Tibial nerve (tissue), 4 donors: Measurements from ENCODE around the gene NRCAM. TPM values are rescaled to one million over a fixed set of nuclear protein-coding genes. Genes with fewer than 3 reads are reported as not detected.

Experiments
- DNase-seq, 2 donors: peaks; one replicate each; pipeline ENCODE4 v3.0.0-alpha.2; 2019; ENCODE audit warnings: low spot score in 2 of 2
- H3K27ac ChIP-seq, 4 donors: fragments of 200-600 bp; sonication (generic) in 3 of 4; one replicate each; pipeline ENCODE4 v1.5.1; 2017 to 2019; ENCODE audit warnings: mild to moderate bottlenecking in 1 of 4
- H3K27me3 ChIP-seq, 2 donors: fragments of 200-600 bp; sonication (generic) in 1 of 2; one replicate each; pipeline versions ENCODE4 v1.5.1 to v1.6.0; 2017 to 2019
- H3K36me3 ChIP-seq, 3 donors: fragments of 200-600 bp; sonication (generic); one replicate each; pipeline ENCODE4 v1.5.1; 2018 to 2019
- H3K4me1 ChIP-seq, 4 donors: fragments of 200-600 bp; sonication (generic) in 3 of 4; one replicate each; pipeline ENCODE4 v1.5.1; 2017 to 2019
- H3K4me3 ChIP-seq, 4 donors: fragments of 200-600 bp; sonication (generic) in 3 of 4; one replicate each; pipeline ENCODE4 v1.5.1; 2017 to 2019; ENCODE audit warnings: mild to moderate bottlenecking in 1 of 4, moderate library complexity in 1 of 4
- H3K9me3 ChIP-seq, 4 donors: fragments of 200-600 bp; sonication (generic) in 3 of 4; one replicate each; pipeline ENCODE4 v1.5.1; 2017 to 2019
- EP300 ChIP-seq, 2 donors: sonication (generic); formaldehyde crosslinking; IDR thresholded peaks; one replicate each; pipeline ENCODE4 v1.6.1; 2017; ENCODE audit warnings: antibody characterized with exemption in 2 of 2, mild to moderate bottlenecking in 1 of 2
- POLR2A ChIP-seq, 2 donors: fragments of 450-650 bp; IDR thresholded peaks; one replicate each; pipeline ENCODE4 v1.6.1; 2017; ENCODE audit warnings: antibody characterized with exemption in 2 of 2, mild to moderate bottlenecking in 2 of 2, moderate library complexity in 2 of 2
- WGBS, 2 donors: methylation state at CpG; one replicate each; pipeline ENCODE4 v1.1.5; 2018; 5-methylcytosine and 5-hydroxymethylcytosine counted together
- total RNA-seq, 4 donors: library from RNA; depleted of rRNA; stranded (reverse); fragments of >200 nt; gene quantifications; one replicate each; pipeline ENCODE4 v1.1.0, GENCODE V29; 2016
- TF ChIP-seq, protein P1 (sequence below), 5 experiments: fragments of 200-600 bp in 3 of 5; fragments of 450-650 bp in 2 of 5; sonication (generic) in 3 of 5; IDR thresholded peaks; one replicate each; pipeline ENCODE4 v1.5.1; 2016 to 2019; ENCODE audit warnings: antibody characterized with exemption in 5 of 5, mild to moderate bottlenecking in 3 of 5, moderate library complexity in 2 of 5

NRCAM gene
- total RNA-seq, 4 donors from 2014 or later, result 16.5 to 87.4 (median 22.4) TPM

DNA sequence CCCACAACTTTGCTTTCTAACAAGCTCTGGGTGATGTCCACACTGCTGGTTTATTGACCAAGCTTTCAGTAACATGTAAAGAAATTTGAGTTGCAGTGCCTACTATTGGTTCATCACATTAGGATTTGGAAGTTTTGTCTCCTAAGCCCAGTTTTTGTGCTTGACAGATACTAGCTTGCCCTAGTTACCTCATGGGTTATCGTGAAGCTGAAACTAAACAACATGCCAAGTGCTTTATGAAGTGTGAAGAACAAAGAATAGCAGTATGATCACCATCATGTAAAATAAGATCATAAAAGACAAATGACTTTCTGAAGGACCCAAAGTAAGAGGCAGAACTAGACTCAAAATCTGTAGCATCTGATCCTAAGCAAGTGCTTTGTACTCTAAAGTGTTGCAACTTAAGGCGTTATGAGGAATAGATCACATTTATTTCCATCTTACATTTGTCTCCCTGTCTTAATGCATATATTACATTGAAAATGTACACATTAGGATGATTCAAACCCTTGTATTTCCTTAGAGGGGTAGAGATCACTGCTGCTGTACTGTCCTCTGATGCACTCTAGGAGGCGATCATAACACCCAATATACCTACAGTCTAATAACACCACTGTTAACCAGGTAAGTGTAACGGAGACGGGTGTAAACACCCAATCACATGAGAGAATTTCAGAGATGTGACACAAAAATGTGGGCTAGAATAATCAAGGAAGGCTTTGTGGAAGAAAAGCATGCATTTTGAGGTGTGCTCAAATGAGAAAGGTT is 71.3 kb downstream of the NRCAM start:
- H3K36me3 ChIP-seq, result no peaks in the 10 kb centered on the region
- 76 to 80% methylated on average over 5 of the region's 5 CpGs for WGBS, 2 donors
- no peak for DNase-seq
- TF ChIP-seq, protein P1, sequence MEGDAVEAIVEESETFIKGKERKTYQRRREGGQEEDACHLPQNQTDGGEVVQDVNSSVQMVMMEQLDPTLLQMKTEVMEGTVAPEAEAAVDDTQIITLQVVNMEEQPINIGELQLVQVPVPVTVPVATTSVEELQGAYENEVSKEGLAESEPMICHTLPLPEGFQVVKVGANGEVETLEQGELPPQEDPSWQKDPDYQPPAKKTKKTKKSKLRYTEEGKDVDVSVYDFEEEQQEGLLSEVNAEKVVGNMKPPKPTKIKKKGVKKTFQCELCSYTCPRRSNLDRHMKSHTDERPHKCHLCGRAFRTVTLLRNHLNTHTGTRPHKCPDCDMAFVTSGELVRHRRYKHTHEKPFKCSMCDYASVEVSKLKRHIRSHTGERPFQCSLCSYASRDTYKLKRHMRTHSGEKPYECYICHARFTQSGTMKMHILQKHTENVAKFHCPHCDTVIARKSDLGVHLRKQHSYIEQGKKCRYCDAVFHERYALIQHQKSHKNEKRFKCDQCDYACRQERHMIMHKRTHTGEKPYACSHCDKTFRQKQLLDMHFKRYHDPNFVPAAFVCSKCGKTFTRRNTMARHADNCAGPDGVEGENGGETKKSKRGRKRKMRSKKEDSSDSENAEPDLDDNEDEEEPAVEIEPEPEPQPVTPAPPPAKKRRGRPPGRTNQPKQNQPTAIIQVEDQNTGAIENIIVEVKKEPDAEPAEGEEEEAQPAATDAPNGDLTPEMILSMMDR (IDR thresholded peaks at IDR 0.05), result no peak
- TF ChIP-seq EP300 (IDR thresholded peaks at IDR 0.05) (no peak), POLR2A (IDR thresholded peaks at IDR 0.05) (no peak)
- peaks cover 0 to 7% (median 0%) of the 10 kb centered on the region in 4 donors for H3K9me3 ChIP-seq
- no peaks in the 10 kb centered on the region for H3K27me3 ChIP-seq
- no peak overlapping the region for H3K27ac ChIP-seq
- no peak overlapping the region for H3K4me3 ChIP-seq
- no peaks in the 10 kb centered on the region for H3K4me1 ChIP-seq

DNA sequence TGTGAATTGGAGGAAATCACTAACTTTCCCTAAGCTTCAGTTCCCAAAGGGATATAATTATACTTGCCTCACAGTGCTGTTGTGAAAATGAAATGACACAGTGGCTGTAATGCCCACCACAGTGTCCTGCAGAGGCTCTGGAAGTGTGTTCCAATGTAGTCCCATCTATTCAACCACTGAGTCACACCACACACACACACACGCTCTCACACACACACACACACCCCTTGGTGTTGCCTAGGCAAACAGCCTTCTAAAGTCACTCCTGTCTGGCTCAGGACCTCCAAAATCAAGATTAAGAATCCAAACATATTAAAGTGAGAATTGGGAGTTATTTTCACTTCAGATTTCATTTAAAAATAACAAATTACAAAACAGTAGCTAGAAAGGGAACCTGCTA is 73.3 kb downstream of the NRCAM start:
- H3K4me3 ChIP-seq, result no peak overlapping the region
- no peaks in the 10 kb centered on the region for H3K36me3 ChIP-seq
- TF ChIP-seq, protein P1 (IDR thresholded peaks at IDR 0.05), result no peak
- TF ChIP-seq EP300 (IDR thresholded peaks at IDR 0.05) (no peak), POLR2A (IDR thresholded peaks at IDR 0.05) (no peak)
- no peaks in the 10 kb centered on the region for H3K4me1 ChIP-seq
- 75 to 88% methylated on average over 1 of the region's 1 CpG for WGBS, 2 donors
- no peak for DNase-seq
- no peak overlapping the region for H3K27ac ChIP-seq
- H3K9me3 ChIP-seq, result no peaks in the 10 kb centered on the region
- no peaks in the 10 kb centered on the region for H3K27me3 ChIP-seq

DNA sequence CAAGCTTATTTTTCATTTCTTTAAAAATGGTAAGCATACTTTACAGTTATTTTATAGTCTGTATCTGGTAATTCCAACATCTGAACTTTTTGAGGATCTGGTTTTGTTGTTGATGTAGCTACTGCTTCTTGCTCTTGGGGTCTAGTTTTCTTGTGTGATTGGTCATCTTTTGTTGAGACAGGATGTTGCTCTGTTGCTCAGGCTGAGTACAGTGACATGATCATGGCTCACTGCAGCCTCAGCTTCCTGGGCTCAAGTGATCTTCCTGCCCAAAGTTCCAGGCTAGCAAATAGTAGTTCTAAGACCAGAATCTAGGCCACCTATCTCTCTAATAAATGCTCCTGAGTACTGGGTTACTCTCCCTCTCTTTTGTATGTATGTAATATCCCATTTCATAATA is 75.7 kb downstream of the NRCAM start:
- Histone ChIP-seq H3K36me3 (no peaks in the 10 kb centered on the region), H3K4me1 (no peaks in the 10 kb centered on the region), H3K4me3 (no peak overlapping the region), H3K9me3 (no peaks in the 10 kb centered on the region), H3K27ac (no peak overlapping the region), H3K27me3 (no peaks in the 10 kb centered on the region)
- TF ChIP-seq POLR2A (IDR thresholded peaks at IDR 0.05) (no peak), EP300 (IDR thresholded peaks at IDR 0.05) (no peak)
- TF ChIP-seq, protein P1 (IDR thresholded peaks at IDR 0.05), result no peak
- no peak for DNase-seq

DNA sequence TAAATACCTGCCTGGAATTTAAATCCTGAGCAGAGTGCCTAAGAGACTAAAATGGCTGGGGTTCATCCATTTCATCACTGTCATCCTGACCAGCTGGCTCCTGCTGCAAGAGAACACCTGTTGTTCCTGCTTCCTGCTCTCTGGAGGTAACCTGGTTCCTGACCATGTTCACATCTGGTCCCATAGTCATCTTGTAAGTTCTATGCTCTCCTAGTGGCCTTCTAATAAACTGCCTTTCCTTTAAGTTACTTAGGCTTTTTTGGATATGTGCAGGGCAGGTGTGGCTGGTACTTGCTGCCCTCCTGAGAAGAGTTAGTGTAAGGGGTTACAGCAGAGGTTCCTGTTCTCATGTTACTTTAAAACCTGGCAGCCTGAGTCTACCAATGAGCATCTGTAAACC is 80.0 kb downstream of the NRCAM start:
- Histone ChIP-seq H3K27me3 (no peaks in the 10 kb centered on the region), H3K36me3 (no peaks in the 10 kb centered on the region), H3K4me3 (no peak overlapping the region), H3K4me1 (no peaks in the 10 kb centered on the region), H3K9me3 (no peaks in the 10 kb centered on the region), H3K27ac (no peak overlapping the region)
- TF ChIP-seq POLR2A (IDR thresholded peaks at IDR 0.05), result no peak
- no peak for TF ChIP-seq EP300 (IDR thresholded peaks at IDR 0.05)
- TF ChIP-seq, protein P1 (IDR thresholded peaks at IDR 0.05), result no peak
- DNase-seq, result no peak

DNA sequence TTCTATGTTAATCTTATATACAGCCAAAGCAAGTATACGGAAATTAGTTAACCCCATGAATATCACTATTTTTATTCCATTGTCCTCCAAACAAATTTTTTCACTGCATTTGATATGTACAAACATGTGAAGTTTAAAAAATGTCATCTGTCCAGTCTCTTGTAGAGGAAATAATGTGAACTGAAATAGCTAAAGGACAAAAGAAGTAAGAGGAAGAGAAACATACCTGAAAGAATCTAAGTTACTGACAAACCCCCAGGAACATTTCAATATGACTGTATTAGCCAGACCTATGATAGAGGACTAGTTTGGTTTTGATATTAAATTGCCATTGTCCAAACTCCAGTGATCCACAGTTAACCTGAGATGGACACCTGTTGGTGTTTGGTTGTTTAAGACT is 80.6 kb downstream of the NRCAM start:
- H3K27ac ChIP-seq, result no peak overlapping the region
- no peaks in the 10 kb centered on the region for H3K4me1 ChIP-seq
- no peak overlapping the region for H3K4me3 ChIP-seq
- no peaks in the 10 kb centered on the region for H3K36me3 ChIP-seq
- TF ChIP-seq POLR2A (IDR thresholded peaks at IDR 0.05) (no peak), EP300 (IDR thresholded peaks at IDR 0.05) (no peak)
- TF ChIP-seq, protein P1 (IDR thresholded peaks at IDR 0.05), result no peak
- no peaks in the 10 kb centered on the region for H3K9me3 ChIP-seq
- WGBS, 2 donors, result 89 to 98% methylated on average over 1 of the region's 1 CpG
- no peak for DNase-seq
- H3K27me3 ChIP-seq, result no peaks in the 10 kb centered on the region
